Lung (tissue), 12 donors: ENCODE data around the gene MARS1. TPM values are rescaled to one million over a fixed set of nuclear protein-coding genes. Genes with fewer than 3 reads are reported as not detected.
A peak's percentile ranks its signal among the peaks of the same experiment; 100 is the strongest.

Experiments used
- ATAC-seq: fragments of 200-7000 bp; cut with Tn5 transposase; one replicate; pipeline ENCODE4 v1.9.1; 2020; ENCODE audit warnings: moderate number of reproducible peaks; ENCODE audit not compliant: insufficient read depth, low FRiP score
- DNase-seq, 3 donors: peaks; one replicate each; pipeline ENCODE4 v3.0.0-alpha.2; 2013 to 2017
- H3K27ac ChIP-seq, 2 donors: one replicate each; pipeline ENCODE4 v1.5.1; 2013; ENCODE audit warnings: mild to moderate bottlenecking in 2 of 2, moderate library complexity in 2 of 2, control low read depth in 1 of 2, inconsistent platforms in 1 of 2, low read depth in 1 of 2, low read length in 1 of 2
- H3K27me3 ChIP-seq, 3 donors: one replicate each; pipeline ENCODE4 v1.5.1; 2013; ENCODE audit warnings: low read length in 2 of 3; ENCODE audit not compliant: control insufficient read depth in 3 of 3, insufficient read depth in 3 of 3
- H3K36me3 ChIP-seq, 4 donors: one replicate each; pipeline ENCODE4 v1.5.1; 2013; ENCODE audit warnings: low read length in 4 of 4, mild to moderate bottlenecking in 1 of 4, moderate library complexity in 1 of 4; ENCODE audit not compliant: control insufficient read depth in 4 of 4, insufficient read depth in 4 of 4
- H3K4me1 ChIP-seq, 5 donors: one replicate each; pipeline ENCODE4 v1.5.1; 2013; ENCODE audit warnings: low read length in 5 of 5, mild to moderate bottlenecking in 2 of 5, moderate library complexity in 1 of 5; ENCODE audit not compliant: control insufficient read depth in 5 of 5, insufficient read depth in 5 of 5
- H3K4me3 ChIP-seq: one replicate; pipeline ENCODE4 v1.5.1; 2013; ENCODE audit warnings: mild to moderate bottlenecking, control low read depth, moderate library complexity
- H3K9ac ChIP-seq, 2 donors: one replicate each; pipeline ENCODE4 v1.5.1; 2013; ENCODE audit warnings: low read length in 2 of 2, control low read depth in 1 of 2; ENCODE audit not compliant: insufficient read depth in 1 of 2
- H3K9me3 ChIP-seq, 4 donors: one replicate each; pipeline ENCODE4 v1.5.1; 2013; ENCODE audit warnings: low read length in 3 of 4, mild to moderate bottlenecking in 1 of 4, moderate library complexity in 1 of 4; ENCODE audit not compliant: control insufficient read depth in 4 of 4, insufficient read depth in 3 of 4
- WGBS, 2 donors: extraction: QIAGEN DNeasy Blood & Tissue Kit; methylation state at CpG; one replicate each; pipeline ENCODE4 v1.1.7; 2013; 5-methylcytosine and 5-hydroxymethylcytosine counted together
- polyA plus RNA-seq, 2 donors: library from polyadenylated mRNA; stranded (reverse); fragments of 200-250 nt; gene quantifications; one replicate each; pipeline ENCODE4 v1.2.1, GENCODE V29; 2013
- total RNA-seq, 2 donors: library from RNA; depleted of rRNA in 1 of 2; stranded (reverse); fragments of >200 nt in 1 of 2; gene quantifications; one replicate each; pipeline ENCODE4 v1.2.1, GENCODE V29; 2014 to 2021
- TF ChIP-seq, protein P1 (sequence below): IDR thresholded peaks from 2 replicates; pipeline ENCODE4 v1.5.1; 2012; ENCODE audit warnings: mild to moderate bottlenecking; ENCODE audit errors: control extremely low read depth, extremely low read depth
- donor health status: control.
- donor health status: control.
- donor health status: Bipolar disorder and iron deficiency.
- donor health status: healthy.
- donor health status: DM: yes; HTN: yes; CAD: no.

MARS1 gene
- total and polyA plus RNA-seq, 4 donors: 55.9 to 213 (median 125) TPM

DNA sequence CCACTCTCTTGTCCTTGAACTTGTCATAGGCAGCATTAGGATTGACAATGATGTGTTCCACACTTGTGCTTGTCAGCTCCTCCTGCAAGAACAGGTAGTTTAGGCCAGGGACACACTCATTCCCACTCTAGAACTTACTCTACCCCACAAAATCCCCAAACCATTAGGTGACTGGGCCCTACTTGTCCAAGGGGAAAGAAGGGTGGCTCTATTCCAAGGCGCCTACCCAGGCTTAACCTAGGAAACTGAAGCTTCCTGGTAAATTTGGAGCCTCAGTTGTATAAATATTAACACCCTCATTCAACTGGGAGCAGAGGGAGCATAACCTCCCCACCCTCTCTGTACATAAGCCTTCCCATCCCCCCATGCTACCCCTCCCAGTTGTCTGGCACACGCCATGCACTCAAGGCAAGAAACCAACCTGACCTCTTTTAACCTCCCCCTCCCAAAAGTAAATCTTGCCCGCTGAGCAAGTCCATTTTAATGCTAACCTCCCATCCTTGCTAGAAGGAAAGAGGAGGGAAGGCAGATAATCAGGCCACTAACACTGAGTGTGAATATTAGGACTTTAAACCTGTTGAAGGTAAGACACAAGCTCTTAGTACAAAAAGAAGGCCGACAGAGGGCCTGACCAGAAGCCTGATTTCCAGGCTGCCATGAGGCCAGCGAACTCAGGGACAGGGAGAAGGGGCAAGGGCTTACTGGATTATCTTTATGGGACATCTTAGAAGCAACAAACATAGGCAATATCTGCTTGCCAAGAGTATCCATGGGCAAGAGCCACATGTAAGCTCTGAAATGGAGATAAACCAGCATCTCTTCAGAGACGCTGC, 48.1 kb downstream of the MARS1 start:
- Histone ChIP-seq H3K36me3 (peaks cover 28 to 53% (median 42%) of the 10 kb centered on the region in 4 donors), H3K9me3 (no peaks in the 10 kb centered on the region), H3K27me3 (no peaks in the 10 kb centered on the region), H3K4me1 (no peaks in the 10 kb centered on the region), H3K27ac (no peak overlapping the region), H3K4me3 (no peak overlapping the region), H3K9ac (no peak overlapping the region)
- 73 to 83% methylated on average over 6 of the region's 6 CpGs for WGBS, 2 donors
- DNase-seq (no peak), ATAC-seq (no peak)
- TF ChIP-seq, protein P1, sequence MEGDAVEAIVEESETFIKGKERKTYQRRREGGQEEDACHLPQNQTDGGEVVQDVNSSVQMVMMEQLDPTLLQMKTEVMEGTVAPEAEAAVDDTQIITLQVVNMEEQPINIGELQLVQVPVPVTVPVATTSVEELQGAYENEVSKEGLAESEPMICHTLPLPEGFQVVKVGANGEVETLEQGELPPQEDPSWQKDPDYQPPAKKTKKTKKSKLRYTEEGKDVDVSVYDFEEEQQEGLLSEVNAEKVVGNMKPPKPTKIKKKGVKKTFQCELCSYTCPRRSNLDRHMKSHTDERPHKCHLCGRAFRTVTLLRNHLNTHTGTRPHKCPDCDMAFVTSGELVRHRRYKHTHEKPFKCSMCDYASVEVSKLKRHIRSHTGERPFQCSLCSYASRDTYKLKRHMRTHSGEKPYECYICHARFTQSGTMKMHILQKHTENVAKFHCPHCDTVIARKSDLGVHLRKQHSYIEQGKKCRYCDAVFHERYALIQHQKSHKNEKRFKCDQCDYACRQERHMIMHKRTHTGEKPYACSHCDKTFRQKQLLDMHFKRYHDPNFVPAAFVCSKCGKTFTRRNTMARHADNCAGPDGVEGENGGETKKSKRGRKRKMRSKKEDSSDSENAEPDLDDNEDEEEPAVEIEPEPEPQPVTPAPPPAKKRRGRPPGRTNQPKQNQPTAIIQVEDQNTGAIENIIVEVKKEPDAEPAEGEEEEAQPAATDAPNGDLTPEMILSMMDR: no peak

DNA sequence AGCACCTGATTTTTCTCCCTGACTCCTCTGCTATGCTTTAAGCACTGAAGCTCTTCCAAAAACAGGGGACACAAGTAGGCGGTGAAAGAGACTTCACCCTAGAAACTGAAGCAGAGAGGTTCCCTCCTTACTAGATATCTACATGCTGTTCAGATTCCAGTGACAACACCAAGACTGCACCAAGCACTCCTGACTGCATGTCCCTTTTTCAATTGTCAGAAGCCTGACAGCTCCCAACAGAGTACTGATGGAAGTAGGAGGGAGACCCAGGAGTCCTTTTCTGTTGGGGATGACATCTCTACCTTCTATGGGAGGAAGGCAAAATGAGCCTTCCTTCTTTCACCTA, 48.7 kb downstream of the MARS1 start:
- Histone ChIP-seq H3K36me3 (peaks cover 26 to 53% (median 42%) of the 10 kb centered on the region in 4 donors), H3K9ac (no peak overlapping the region), H3K27ac (no peak overlapping the region), H3K27me3 (no peaks in the 10 kb centered on the region), H3K9me3 (no peaks in the 10 kb centered on the region), H3K4me3 (no peak overlapping the region), H3K4me1 (no peaks in the 10 kb centered on the region)
- WGBS, 2 donors: 100% methylated on average over 1 of the region's 1 CpG
- ATAC-seq: no peak
- TF ChIP-seq, protein P1: no peak
- DNase-seq: no peak

DNA sequence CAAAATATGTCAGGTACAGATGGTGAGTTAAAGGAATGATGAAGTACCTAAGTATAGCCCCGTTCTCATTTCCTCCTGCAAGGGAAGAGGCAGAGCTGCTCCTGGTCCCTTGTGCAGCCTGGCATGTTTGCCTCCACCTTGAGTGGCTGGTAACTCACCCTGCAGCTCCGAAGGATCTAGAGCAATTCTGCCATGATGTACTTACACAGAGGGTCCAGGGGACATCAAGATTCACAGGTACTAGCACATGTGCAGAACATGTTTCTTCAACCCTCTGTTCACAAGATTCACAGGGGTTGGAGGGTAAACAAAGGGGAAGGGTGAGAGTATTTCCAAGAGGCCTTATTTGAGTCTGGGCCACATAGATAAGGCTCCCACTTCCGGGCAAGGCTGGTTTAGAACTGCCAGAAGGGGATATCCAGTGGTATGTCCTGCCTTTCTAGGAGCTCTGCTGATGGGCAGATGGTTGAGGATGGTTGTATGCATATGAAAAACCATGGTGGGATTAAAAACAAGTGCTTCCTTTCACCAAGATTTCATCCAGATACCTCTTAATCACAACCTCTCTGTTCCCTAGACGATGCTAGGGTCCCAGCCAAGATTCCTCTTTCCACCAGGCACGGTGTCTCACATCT, 51.4 kb downstream of the MARS1 start:
- ATAC-seq (no peak), DNase-seq (peak in 1 of 3 donors; percentile 6)
- peaks cover 12 to 31% (median 27%) of the 10 kb centered on the region in 4 donors for H3K36me3 ChIP-seq
- H3K27me3 ChIP-seq: no peaks in the 10 kb centered on the region
- H3K4me1 ChIP-seq: peaks cover 0 to 1% (median 0%) of the 10 kb centered on the region in 5 donors
- no peak overlapping the region for H3K9ac ChIP-seq
- no peaks in the 10 kb centered on the region for H3K9me3 ChIP-seq
- WGBS, 2 donors: 76 to 77% methylated on average over 5 of the region's 5 CpGs
- TF ChIP-seq, protein P1: no peak
- H3K4me3 ChIP-seq: no peak overlapping the region
- no peak overlapping the region for H3K27ac ChIP-seq
